Bronchial epithelial cell (primary cell): ENCODE data around the gene TSPYL6. TPM values are rescaled to one million over a fixed set of nuclear protein-coding genes. Genes with fewer than 3 reads are reported as not detected.
"Not testable (repeated sequence)": the region's sequence is repeated elsewhere in the genome, so short reads cannot be mapped to it uniquely, and the experiment has no call there.

Experiments used
- DNase-seq: peaks from one replicate; pipeline ENCODE4 v3.0.0-alpha.2; 2010; ENCODE audit warnings: low read depth
- FAIRE-seq: peaks from 2 replicates; lab custom pipeline; 2011; peaks lifted over from hg19 to GRCh38; lab: Jason Lieb, UNC
- H3K27me3 ChIP-seq: 2 replicates; pipeline ENCODE4 v1.5.1; 2011; ENCODE audit warnings: low read length; ENCODE audit not compliant: control insufficient read depth, insufficient read depth
- H3K36me3 ChIP-seq: 2 replicates; pipeline ENCODE4 v1.5.1; 2011; ENCODE audit warnings: low read length; ENCODE audit not compliant: control insufficient read depth, insufficient read depth
- H3K4me3 ChIP-seq: 2 replicates; pipeline ENCODE4 v1.5.1; 2011; ENCODE audit warnings: mild to moderate bottlenecking, low read depth, low read length, control low read depth
- total RNA-seq: library from RNA; depleted of rRNA; stranded (reverse); fragments of >200 nt; gene quantifications from 2 replicates; pipeline ENCODE4 v1.2.1, GENCODE V29; 2014
- TF ChIP-seq, protein P1 (sequence below): IDR thresholded peaks from 2 replicates; pipeline ENCODE4 v1.5.1; 2011; ENCODE audit warnings: mild to moderate bottlenecking, moderate library complexity, low read length, control low read depth, inconsistent platforms; ENCODE audit not compliant: insufficient read depth, severe bottlenecking

The TSPYL6 gene
- total RNA-seq, 1 donor from 2014 or later: not detected

DNA sequence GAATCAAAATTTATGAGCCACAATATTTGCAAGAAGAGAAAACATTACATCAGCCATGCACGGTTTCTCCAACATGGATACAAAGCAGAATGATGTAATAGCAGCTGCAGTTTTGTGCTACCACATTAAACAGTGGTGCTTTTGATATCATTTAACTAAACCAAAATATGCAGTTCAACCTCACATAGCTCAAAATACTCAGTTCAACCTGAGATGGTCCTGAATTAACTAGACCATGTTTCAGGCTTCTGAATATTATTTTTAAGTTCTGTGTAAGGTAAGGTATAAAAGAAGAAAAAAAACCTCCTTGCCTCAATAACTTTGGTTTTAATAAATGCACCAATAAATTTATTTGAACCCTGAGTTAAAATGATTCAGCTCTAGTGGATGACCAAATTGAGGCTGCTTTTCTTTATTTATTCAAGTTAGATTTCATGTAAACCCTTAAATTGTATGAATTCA, 18.8 kb upstream of the TSPYL6 start:
- Histone ChIP-seq H3K36me3 (no peaks in the 10 kb centered on the region), H3K4me3 (no peak overlapping the region), H3K27me3 (no peaks in the 10 kb centered on the region)
- TF ChIP-seq, protein P1, sequence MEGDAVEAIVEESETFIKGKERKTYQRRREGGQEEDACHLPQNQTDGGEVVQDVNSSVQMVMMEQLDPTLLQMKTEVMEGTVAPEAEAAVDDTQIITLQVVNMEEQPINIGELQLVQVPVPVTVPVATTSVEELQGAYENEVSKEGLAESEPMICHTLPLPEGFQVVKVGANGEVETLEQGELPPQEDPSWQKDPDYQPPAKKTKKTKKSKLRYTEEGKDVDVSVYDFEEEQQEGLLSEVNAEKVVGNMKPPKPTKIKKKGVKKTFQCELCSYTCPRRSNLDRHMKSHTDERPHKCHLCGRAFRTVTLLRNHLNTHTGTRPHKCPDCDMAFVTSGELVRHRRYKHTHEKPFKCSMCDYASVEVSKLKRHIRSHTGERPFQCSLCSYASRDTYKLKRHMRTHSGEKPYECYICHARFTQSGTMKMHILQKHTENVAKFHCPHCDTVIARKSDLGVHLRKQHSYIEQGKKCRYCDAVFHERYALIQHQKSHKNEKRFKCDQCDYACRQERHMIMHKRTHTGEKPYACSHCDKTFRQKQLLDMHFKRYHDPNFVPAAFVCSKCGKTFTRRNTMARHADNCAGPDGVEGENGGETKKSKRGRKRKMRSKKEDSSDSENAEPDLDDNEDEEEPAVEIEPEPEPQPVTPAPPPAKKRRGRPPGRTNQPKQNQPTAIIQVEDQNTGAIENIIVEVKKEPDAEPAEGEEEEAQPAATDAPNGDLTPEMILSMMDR: no peak
- no peak for DNase-seq
- no peak for FAIRE-seq

GRCh38 chr2:54271843-54272627, 16.0 kb upstream of the TSPYL6 start:
- Histone ChIP-seq H3K4me3 (no peak overlapping the region), H3K36me3 (no peaks in the 10 kb centered on the region), H3K27me3 (no peaks in the 10 kb centered on the region)
- no peak for FAIRE-seq
- DNase-seq: no peak
- TF ChIP-seq, protein P1: no peak

- no peak for FAIRE-seq
Observed at GRCh38 chr2:54271189-54271588, 15.2 kb upstream of the TSPYL6 start.

DNA sequence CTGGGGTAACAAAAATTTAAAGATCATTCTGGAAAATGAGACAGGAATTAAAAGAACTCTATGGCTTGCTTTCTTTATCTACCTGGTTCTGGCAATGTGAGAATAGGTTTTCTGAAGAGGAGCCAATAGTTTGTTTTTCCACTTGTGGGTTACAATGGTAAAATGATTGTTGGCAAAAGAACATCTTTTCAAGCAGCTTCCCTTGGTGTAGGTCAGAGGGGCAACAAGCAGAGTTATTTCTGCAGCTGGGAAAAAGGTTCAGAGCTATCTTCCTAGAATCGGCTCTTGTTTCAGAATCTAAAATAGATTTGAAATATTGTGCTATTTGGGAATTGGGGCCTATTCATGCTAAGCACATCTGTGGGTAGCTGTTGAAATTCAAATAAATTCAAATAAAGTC, 11.5 kb upstream of the TSPYL6 start:
- DNase-seq (no peak), FAIRE-seq (no peak)
- TF ChIP-seq, protein P1: no peak
- H3K27me3 ChIP-seq: no peaks in the 10 kb centered on the region
- H3K36me3 ChIP-seq: no peaks in the 10 kb centered on the region
- no peak overlapping the region for H3K4me3 ChIP-seq

More at GRCh38 chr2:54271189-54271588, 15.2 kb upstream of the TSPYL6 start:
- H3K4me3 ChIP-seq: no peak overlapping the region
- no peaks in the 10 kb centered on the region for H3K27me3 ChIP-seq
- no peaks in the 10 kb centered on the region for H3K36me3 ChIP-seq
- no peak for DNase-seq
- TF ChIP-seq, protein P1: no peak

DNA sequence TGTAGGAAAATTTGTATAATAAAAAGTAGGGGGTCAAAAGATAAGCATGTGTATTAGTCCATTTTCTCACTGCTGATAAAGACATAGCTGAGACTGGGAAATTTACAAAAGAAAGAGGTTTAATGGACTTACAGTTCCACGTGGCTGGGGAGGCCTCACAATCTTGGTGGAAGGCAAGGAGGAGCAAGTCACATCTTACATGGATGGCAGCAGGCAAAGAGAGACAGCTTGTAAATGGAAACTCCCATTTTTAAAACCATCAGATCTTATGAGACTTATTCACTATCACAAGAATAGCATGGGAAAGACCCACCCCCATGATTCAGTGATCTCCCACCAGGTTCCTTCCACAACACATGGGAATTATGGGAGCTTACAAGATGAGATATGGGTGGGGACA, 9.1 kb upstream of the TSPYL6 start:
- not testable (repeated sequence) for H3K27me3 ChIP-seq, DNase-seq, FAIRE-seq

DNA sequence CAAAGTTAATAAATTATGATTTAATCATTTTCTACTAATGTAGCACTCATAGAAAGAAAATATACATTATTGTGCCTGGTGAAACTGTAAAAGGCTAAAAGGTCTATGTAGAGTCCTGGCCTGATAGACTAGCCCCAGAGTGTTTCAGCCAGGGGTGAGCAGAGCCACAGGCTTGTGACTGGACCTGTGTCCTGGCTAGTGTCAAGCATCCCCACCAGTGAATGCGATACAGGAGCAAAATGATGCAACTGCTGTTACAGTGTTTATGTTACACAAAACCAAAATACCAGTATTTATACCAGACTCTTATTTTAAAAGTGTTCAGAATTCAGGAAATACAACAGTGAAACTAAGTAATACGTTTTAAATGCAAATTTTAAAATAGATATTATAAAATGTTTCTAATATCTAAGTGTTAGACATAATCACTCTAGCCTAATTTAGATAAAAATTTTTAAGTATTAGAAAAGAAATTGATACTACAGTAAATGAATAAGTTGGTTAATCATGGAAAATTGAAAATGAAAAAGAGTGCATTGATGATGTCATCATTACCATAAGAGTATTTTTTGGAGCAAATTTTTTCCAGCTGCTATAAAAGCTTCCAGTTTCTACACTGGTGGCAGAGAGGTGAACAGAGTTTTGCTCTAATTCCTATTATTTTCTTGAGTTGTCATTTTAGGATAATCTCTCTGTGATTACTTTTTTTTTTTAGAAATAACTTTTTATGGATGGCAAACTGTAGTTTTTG, 6.2 kb upstream of the TSPYL6 start:
- H3K4me3 ChIP-seq: no peak overlapping the region
- DNase-seq (no peak), FAIRE-seq (no peak)
- H3K27me3 ChIP-seq: no peaks in the 10 kb centered on the region
- TF ChIP-seq, protein P1: no peak
- H3K36me3 ChIP-seq: no peaks in the 10 kb centered on the region

More for the DNA sequence above, 9.1 kb upstream of the TSPYL6 start:
- H3K36me3 ChIP-seq, H3K4me3 ChIP-seq: not testable (repeated sequence)
